ENCODE data around the gene SYNE4.

DNA sequence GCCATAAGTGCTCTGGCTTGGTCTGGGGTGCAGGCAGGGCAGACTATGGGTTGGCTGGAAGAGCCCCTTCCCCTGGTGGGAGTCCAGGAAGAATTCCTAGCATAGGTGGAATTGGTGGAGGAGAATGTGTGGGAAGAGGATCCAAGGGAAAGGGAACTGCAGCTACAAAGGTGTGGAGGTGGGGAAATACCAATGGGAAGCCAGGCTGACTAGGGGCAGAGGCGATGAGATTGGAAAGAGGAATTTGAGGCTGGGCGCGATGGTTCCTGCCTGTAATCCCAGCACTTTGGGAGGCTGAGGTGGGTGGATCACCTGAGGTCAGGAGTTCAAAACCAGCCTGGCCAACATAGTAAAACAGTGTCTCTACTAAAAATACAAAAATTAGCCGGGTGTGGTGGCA is 18.5 kb downstream of the SYNE4 start:
- no peak for TF ChIP-seq HOXA7 (CRISPR knock-in tag; IDR thresholded peaks at IDR 0.05; ENCODE audit: borderline replicate concordance)
- TF ChIP-seq ZNF335 (tag by site-specific recombination; conservative IDR thresholded peaks at IDR 0.05) = no peak
- TF ChIP-seq, protein P1, sequence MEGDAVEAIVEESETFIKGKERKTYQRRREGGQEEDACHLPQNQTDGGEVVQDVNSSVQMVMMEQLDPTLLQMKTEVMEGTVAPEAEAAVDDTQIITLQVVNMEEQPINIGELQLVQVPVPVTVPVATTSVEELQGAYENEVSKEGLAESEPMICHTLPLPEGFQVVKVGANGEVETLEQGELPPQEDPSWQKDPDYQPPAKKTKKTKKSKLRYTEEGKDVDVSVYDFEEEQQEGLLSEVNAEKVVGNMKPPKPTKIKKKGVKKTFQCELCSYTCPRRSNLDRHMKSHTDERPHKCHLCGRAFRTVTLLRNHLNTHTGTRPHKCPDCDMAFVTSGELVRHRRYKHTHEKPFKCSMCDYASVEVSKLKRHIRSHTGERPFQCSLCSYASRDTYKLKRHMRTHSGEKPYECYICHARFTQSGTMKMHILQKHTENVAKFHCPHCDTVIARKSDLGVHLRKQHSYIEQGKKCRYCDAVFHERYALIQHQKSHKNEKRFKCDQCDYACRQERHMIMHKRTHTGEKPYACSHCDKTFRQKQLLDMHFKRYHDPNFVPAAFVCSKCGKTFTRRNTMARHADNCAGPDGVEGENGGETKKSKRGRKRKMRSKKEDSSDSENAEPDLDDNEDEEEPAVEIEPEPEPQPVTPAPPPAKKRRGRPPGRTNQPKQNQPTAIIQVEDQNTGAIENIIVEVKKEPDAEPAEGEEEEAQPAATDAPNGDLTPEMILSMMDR (tag by site-specific recombination; IDR thresholded peaks at IDR 0.05) = no peak
- TF ChIP-seq, protein P2, sequence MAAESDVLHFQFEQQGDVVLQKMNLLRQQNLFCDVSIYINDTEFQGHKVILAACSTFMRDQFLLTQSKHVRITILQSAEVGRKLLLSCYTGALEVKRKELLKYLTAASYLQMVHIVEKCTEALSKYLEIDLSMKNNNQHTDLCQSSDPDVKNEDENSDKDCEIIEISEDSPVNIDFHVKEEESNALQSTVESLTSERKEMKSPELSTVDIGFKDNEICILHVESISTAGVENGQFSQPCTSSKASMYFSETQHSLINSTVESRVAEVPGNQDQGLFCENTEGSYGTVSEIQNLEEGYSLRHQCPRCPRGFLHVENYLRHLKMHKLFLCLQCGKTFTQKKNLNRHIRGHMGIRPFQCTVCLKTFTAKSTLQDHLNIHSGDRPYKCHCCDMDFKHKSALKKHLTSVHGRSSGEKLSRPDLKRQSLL (tag by site-specific recombination; IDR thresholded peaks at IDR 0.05) = no peak
- TF ChIP-seq ZNF24 (tag by site-specific recombination; IDR thresholded peaks at IDR 0.05) = no peak
- TF ChIP-seq, protein P3, sequence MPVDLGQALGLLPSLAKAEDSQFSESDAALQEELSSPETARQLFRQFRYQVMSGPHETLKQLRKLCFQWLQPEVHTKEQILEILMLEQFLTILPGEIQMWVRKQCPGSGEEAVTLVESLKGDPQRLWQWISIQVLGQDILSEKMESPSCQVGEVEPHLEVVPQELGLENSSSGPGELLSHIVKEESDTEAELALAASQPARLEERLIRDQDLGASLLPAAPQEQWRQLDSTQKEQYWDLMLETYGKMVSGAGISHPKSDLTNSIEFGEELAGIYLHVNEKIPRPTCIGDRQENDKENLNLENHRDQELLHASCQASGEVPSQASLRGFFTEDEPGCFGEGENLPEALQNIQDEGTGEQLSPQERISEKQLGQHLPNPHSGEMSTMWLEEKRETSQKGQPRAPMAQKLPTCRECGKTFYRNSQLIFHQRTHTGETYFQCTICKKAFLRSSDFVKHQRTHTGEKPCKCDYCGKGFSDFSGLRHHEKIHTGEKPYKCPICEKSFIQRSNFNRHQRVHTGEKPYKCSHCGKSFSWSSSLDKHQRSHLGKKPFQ (tag by site-specific recombination; IDR thresholded peaks at IDR 0.05) = no peak
- TF ChIP-seq, protein P4, sequence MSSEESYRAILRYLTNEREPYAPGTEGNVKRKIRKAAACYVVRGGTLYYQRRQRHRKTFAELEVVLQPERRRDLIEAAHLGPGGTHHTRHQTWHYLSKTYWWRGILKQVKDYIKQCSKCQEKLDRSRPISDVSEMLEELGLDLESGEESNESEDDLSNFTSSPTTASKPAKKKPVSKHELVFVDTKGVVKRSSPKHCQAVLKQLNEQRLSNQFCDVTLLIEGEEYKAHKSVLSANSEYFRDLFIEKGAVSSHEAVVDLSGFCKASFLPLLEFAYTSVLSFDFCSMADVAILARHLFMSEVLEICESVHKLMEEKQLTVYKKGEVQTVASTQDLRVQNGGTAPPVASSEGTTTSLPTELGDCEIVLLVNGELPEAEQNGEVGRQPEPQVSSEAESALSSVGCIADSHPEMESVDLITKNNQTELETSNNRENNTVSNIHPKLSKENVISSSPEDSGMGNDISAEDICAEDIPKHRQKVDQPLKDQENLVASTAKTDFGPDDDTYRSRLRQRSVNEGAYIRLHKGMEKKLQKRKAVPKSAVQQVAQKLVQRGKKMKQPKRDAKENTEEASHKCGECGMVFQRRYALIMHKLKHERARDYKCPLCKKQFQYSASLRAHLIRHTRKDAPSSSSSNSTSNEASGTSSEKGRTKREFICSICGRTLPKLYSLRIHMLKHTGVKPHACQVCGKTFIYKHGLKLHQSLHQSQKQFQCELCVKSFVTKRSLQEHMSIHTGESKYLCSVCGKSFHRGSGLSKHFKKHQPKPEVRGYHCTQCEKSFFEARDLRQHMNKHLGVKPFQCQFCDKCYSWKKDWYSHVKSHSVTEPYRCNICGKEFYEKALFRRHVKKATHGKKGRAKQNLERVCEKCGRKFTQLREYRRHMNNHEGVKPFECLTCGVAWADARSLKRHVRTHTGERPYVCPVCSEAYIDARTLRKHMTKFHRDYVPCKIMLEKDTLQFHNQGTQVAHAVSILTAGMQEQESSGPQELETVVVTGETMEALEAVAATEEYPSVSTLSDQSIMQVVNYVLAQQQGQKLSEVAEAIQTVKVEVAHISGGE (tag by site-specific recombination; conservative IDR thresholded peaks at IDR 0.05; ENCODE audit: low read depth) = no peak

Data from HEK293 (cell line).